ENCODE measurements around the gene MCC.

Gene MCC

GRCh38 chr5:113343343-113343742 lies 144.9 kb downstream of the MCC start:
- DNase-seq: no peak
- in situ Hi-C loops (cut with MboI; ENCODE audit: low pct_unique_long_range_greater_than_20kb, low sequenced_read_pairs): loop anchor here (25.0 kb wide), 2 partner anchors 169 to 269 kb away; partner anchors contain the start of gene YTHDC2

- in situ Hi-C loops (cut with MboI; ENCODE audit: low pct_unique_long_range_greater_than_20kb, low sequenced_read_pairs): loop anchor here (25.0 kb wide), 2 partner anchors 172 to 272 kb away; partner anchors contain the start of gene YTHDC2
- DNase-seq: no peak
Measured at GRCh38 chr5:113340537-113340936, 147.7 kb downstream of the MCC start.

GRCh38 chr5:113338628-113339027 lies 149.6 kb downstream of the MCC start:
- DNase-seq: no peak
- in situ Hi-C loops (cut with MboI; ENCODE audit: low pct_unique_long_range_greater_than_20kb, low sequenced_read_pairs): loop anchor here (25.0 kb wide), 2 partner anchors 174 to 274 kb away; partner anchors contain the start of gene YTHDC2

- in situ Hi-C loops (cut with MboI; ENCODE audit: low pct_unique_long_range_greater_than_20kb, low sequenced_read_pairs): loop anchor here (25.0 kb wide), 2 partner anchors 175 to 275 kb away; partner anchors contain the start of gene YTHDC2
- no peak for DNase-seq
Measured at GRCh38 chr5:113337515-113338415, 150.5 kb downstream of the MCC start.

- in situ Hi-C loops (cut with MboI; ENCODE audit: low pct_unique_long_range_greater_than_20kb, low sequenced_read_pairs): loop anchor here (25.0 kb wide), 2 partner anchors 175 to 275 kb away; partner anchors contain the start of gene YTHDC2
- DNase-seq: peak; percentile 49
Measured at GRCh38 chr5:113336975-113337374, 151.3 kb downstream of the MCC start.

GRCh38 chr5:113333411-113333810 lies 154.8 kb downstream of the MCC start:
- DNase-seq: no peak
- in situ Hi-C loops (cut with MboI; ENCODE audit: low pct_unique_long_range_greater_than_20kb, low sequenced_read_pairs): loop anchor here (25.0 kb wide), 2 partner anchors 179 to 279 kb away; partner anchors contain the start of gene YTHDC2

GRCh38 chr5:113331209-113331551 lies 157.1 kb downstream of the MCC start:
- in situ Hi-C loops (cut with MboI; ENCODE audit: low pct_unique_long_range_greater_than_20kb, low sequenced_read_pairs): loop anchor here (25.0 kb wide), 2 partner anchors 181 to 281 kb away; partner anchors contain the start of gene YTHDC2
- no peak for DNase-seq

- DNase-seq: peak; percentile 53
- in situ Hi-C loops (cut with MboI; ENCODE audit: low pct_unique_long_range_greater_than_20kb, low sequenced_read_pairs): loop anchor here (25.0 kb wide), 2 partner anchors 182 to 282 kb away; partner anchors contain the start of gene YTHDC2
Measured at GRCh38 chr5:113330533-113331208, 157.6 kb downstream of the MCC start.

GRCh38 chr5:113329981-113330380 lies 158.3 kb downstream of the MCC start:
- DNase-seq: no peak
- in situ Hi-C loops (cut with MboI; ENCODE audit: low pct_unique_long_range_greater_than_20kb, low sequenced_read_pairs): loop anchor here (25.0 kb wide), 2 partner anchors 182 to 282 kb away; partner anchors contain the start of gene YTHDC2

- in situ Hi-C loops (cut with MboI; ENCODE audit: low pct_unique_long_range_greater_than_20kb, low sequenced_read_pairs): loop anchor here (25.0 kb wide), 2 partner anchors 187 to 287 kb away; partner anchors contain the start of gene YTHDC2
- DNase-seq: no peak
Measured at GRCh38 chr5:113325054-113325453, 163.2 kb downstream of the MCC start.

- in situ Hi-C loops (cut with MboI; ENCODE audit: low pct_unique_long_range_greater_than_20kb, low sequenced_read_pairs): no loop called here
- DNase-seq: no peak
Measured at GRCh38 chr5:113321276-113321675, 167.0 kb downstream of the MCC start.

GRCh38 chr5:113320273-113320780 lies 167.9 kb downstream of the MCC start:
- in situ Hi-C loops (cut with MboI; ENCODE audit: low pct_unique_long_range_greater_than_20kb, low sequenced_read_pairs): no loop called here
- DNase-seq: no peak

- DNase-seq: no peak
Measured at GRCh38 chr5:113319256-113320053, 168.8 kb downstream of the MCC start.

GRCh38 chr5:113317636-113318035 lies 170.6 kb downstream of the MCC start:
- DNase-seq: no peak
- in situ Hi-C loops (cut with MboI; ENCODE audit: low pct_unique_long_range_greater_than_20kb, low sequenced_read_pairs): no loop called here

More at GRCh38 chr5:113319256-113320053, 168.8 kb downstream of the MCC start:
- in situ Hi-C loops (cut with MboI; ENCODE audit: low pct_unique_long_range_greater_than_20kb, low sequenced_read_pairs): no loop called here

GRCh38 chr5:113311301-113311700 lies 177.0 kb downstream of the MCC start:
- in situ Hi-C loops (cut with MboI; ENCODE audit: low pct_unique_long_range_greater_than_20kb, low sequenced_read_pairs): no loop called here
- no peak for DNase-seq

GRCh38 chr5:113302120-113302519 lies 186.1 kb downstream of the MCC start:
- peak; percentile 36 for DNase-seq
- in situ Hi-C loops (cut with MboI; ENCODE audit: low pct_unique_long_range_greater_than_20kb, low sequenced_read_pairs): no loop called here

GRCh38 chr5:113299591-113299990 lies 188.7 kb downstream of the MCC start:
- no peak for DNase-seq
- in situ Hi-C loops (cut with MboI; ENCODE audit: low pct_unique_long_range_greater_than_20kb, low sequenced_read_pairs): no loop called here

- DNase-seq: no peak
- in situ Hi-C loops (cut with MboI; ENCODE audit: low pct_unique_long_range_greater_than_20kb, low sequenced_read_pairs): no loop called here
Measured at GRCh38 chr5:113296676-113297075, 191.6 kb downstream of the MCC start.

- in situ Hi-C loops (cut with MboI; ENCODE audit: low pct_unique_long_range_greater_than_20kb, low sequenced_read_pairs): no loop called here
Measured at GRCh38 chr5:113295111-113295539, 193.1 kb downstream of the MCC start.

More at GRCh38 chr5:113295111-113295539, 193.1 kb downstream of the MCC start:
- DNase-seq: no peak
